Adrenal gland (tissue), 5 donors: ENCODE results near the gene PRKD1.

Source experiments
- POLR2A ChIP-seq, 2 donors: fragments of 450-650 bp; IDR thresholded peaks; one replicate each; pipeline ENCODE4 v1.6.1; 2017; ENCODE audit warnings: antibody characterized with exemption in 2 of 2, mild to moderate bottlenecking in 2 of 2, moderate library complexity in 1 of 2
- TF ChIP-seq, protein P1 (sequence below), 6 experiments: fragments of 450-650 bp in 4 of 6; fragments of 200-600 bp in 2 of 6; sonication (generic) in 1 of 6; IDR thresholded peaks; 1 replicate in 5 of 6; 2 replicates in 1 of 6; pipeline versions ENCODE4 v1.5.1 to v1.8.0; 2016 to 2021; ENCODE audit warnings: antibody characterized with exemption in 6 of 6, mild to moderate bottlenecking in 2 of 6, moderate library complexity in 1 of 6
- donor health status: DM: no; HTN: no; CAD: no.

DNA sequence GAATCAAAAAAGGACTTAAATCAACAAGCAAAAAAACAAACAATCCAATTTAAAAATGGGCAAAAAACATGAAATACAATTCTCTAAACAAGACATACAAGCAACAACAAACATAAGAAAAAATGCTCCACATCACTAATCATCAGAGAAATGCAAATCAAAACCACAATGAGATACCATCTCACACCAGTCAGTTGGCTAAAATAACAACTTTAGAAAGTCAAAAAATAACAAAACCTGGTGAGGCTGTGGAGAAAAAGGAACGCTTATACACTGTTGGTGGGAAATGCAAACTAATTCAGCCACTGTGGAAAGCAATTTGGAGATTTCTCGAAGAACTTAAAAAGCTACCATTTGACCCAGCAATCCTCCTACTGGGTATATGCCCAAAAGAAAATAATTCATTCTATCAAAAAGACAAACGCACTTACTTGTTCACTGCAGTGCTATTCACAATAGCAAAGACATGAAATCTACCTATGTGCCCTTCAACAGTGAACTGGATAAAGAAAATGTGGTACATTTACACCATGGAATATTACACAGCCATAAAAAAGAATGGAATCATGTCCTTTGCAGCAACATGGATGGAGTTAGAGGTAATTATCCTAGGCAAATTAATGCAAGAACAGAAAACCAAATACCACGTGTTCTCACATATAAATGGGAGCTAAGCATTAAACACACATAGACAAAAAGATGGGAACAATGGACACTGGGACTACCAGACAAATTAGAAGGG, 26.9 kb downstream of the PRKD1 start:
- TF ChIP-seq, protein P1, sequence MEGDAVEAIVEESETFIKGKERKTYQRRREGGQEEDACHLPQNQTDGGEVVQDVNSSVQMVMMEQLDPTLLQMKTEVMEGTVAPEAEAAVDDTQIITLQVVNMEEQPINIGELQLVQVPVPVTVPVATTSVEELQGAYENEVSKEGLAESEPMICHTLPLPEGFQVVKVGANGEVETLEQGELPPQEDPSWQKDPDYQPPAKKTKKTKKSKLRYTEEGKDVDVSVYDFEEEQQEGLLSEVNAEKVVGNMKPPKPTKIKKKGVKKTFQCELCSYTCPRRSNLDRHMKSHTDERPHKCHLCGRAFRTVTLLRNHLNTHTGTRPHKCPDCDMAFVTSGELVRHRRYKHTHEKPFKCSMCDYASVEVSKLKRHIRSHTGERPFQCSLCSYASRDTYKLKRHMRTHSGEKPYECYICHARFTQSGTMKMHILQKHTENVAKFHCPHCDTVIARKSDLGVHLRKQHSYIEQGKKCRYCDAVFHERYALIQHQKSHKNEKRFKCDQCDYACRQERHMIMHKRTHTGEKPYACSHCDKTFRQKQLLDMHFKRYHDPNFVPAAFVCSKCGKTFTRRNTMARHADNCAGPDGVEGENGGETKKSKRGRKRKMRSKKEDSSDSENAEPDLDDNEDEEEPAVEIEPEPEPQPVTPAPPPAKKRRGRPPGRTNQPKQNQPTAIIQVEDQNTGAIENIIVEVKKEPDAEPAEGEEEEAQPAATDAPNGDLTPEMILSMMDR (IDR thresholded peaks at IDR 0.05), result no peak
- TF ChIP-seq POLR2A (IDR thresholded peaks at IDR 0.05), result no peak
